SK-N-SH (cell line): ENCODE results near the gene SLC25A25.

ENCODE experiments used
- EP300 ChIP-seq, 2 experiments: IDR thresholded peaks; 2 replicates each; pipeline versions ENCODE4 v1.4.0 to v1.6.1; 2012; ENCODE audit warnings: borderline replicate concordance in 1 of 2, low read depth in 1 of 2, low read length in 1 of 2
- EZH2phosphoT487 ChIP-seq: fragments of 200-600 bp; sonication (generic); IDR thresholded peaks from 2 replicates; pipeline ENCODE4 v1.6.1; 2017; ENCODE audit warnings: low read depth, mixed run types, mild to moderate bottlenecking, antibody characterized with exemption, moderate library complexity, borderline replicate concordance
- GABPA ChIP-seq: IDR thresholded peaks from 2 replicates; pipeline ENCODE4 v1.4.0; 2012; ENCODE audit warnings: low read depth, mild to moderate bottlenecking
- RCOR1 ChIP-seq: fragments of 150-350 bp; IDR thresholded peaks from 2 replicates; pipeline ENCODE4 v1.6.1; 2017; ENCODE audit warnings: antibody characterized with exemption, low read length
- TCF12 ChIP-seq: IDR thresholded peaks from 2 replicates; pipeline ENCODE4 v1.4.0; 2012
- YY1 ChIP-seq: IDR thresholded peaks from 2 replicates; pipeline ENCODE4 v1.4.0; 2012; ENCODE audit warnings: low read depth, mild to moderate bottlenecking
- TF ChIP-seq, protein P1 (sequence below): fragments of 200-600 bp; sonication (generic); IDR thresholded peaks from 2 replicates; pipeline ENCODE4 v1.6.1; 2017; ENCODE audit warnings: antibody characterized with exemption, mild to moderate bottlenecking, moderate library complexity
- TF ChIP-seq, protein P2 (sequence below): IDR thresholded peaks from 2 replicates; pipeline ENCODE4 v1.4.0; 2012; ENCODE audit warnings: low read depth, borderline replicate concordance
- TF ChIP-seq, protein P3 (sequence below): IDR thresholded peaks from 2 replicates; pipeline ENCODE4; 2012

DNA sequence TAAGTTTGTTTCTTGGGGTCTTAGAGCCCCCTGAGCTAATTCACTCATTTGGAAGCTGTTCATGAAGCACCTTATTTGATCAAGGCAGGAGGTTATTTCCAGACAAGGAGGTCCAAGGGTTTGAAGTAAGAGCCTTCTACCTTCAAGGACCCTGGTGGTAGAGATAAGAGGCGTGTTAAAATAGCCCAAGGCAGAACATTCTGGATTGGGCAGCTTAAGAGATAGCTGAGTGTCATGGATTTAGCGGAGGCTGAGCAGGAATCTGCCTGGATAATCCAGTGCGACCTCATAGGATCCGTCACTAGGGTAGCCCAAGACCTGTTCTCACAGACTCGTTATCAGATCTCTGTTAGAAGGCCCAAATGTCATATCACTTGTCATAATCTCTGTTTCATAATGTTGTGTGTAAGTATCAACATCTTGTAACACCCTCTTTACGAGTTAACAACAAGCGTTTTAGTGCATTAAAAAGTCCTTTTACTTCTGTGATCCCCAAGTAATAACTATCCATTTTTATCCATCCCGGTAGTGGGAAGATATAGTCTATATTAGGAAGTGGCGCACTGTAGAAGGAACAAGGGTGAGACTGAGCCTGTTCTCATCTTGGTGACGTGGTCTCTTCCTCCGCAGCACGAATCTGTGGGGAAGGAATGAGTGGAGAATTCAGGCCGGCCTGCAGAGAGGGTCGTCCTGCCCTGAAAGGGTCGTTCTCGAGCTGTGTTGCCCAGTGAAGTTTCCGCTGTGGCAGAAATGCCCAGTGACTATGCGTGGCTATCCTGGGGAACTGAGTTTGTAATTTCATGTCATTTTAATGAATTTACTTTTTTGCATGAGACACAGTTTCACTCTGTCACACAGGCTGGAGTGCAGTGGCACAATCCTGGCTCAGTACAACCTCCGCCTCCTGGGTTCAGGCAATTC lies 28.8 kb downstream of the SLC25A25 start:
- TF ChIP-seq, protein P1, sequence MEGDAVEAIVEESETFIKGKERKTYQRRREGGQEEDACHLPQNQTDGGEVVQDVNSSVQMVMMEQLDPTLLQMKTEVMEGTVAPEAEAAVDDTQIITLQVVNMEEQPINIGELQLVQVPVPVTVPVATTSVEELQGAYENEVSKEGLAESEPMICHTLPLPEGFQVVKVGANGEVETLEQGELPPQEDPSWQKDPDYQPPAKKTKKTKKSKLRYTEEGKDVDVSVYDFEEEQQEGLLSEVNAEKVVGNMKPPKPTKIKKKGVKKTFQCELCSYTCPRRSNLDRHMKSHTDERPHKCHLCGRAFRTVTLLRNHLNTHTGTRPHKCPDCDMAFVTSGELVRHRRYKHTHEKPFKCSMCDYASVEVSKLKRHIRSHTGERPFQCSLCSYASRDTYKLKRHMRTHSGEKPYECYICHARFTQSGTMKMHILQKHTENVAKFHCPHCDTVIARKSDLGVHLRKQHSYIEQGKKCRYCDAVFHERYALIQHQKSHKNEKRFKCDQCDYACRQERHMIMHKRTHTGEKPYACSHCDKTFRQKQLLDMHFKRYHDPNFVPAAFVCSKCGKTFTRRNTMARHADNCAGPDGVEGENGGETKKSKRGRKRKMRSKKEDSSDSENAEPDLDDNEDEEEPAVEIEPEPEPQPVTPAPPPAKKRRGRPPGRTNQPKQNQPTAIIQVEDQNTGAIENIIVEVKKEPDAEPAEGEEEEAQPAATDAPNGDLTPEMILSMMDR: no peak
- TF ChIP-seq EP300 (IDR thresholded peaks at IDR 0.05; ENCODE audit: borderline replicate concordance in 1 of 2, low read depth in 1 of 2, low read length in 1 of 2) (no peak), TCF12 (no peak), RCOR1 (no peak), EZH2phosphoT487 (no peak), YY1 (no peak), GABPA (no peak)
- TF ChIP-seq, protein P2, sequence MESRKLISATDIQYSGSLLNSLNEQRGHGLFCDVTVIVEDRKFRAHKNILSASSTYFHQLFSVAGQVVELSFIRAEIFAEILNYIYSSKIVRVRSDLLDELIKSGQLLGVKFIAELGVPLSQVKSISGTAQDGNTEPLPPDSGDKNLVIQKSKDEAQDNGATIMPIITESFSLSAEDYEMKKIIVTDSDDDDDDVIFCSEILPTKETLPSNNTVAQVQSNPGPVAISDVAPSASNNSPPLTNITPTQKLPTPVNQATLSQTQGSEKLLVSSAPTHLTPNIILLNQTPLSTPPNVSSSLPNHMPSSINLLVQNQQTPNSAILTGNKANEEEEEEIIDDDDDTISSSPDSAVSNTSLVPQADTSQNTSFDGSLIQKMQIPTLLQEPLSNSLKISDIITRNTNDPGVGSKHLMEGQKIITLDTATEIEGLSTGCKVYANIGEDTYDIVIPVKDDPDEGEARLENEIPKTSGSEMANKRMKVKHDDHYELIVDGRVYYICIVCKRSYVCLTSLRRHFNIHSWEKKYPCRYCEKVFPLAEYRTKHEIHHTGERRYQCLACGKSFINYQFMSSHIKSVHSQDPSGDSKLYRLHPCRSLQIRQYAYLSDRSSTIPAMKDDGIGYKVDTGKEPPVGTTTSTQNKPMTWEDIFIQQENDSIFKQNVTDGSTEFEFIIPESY: no peak
- TF ChIP-seq, protein P3, sequence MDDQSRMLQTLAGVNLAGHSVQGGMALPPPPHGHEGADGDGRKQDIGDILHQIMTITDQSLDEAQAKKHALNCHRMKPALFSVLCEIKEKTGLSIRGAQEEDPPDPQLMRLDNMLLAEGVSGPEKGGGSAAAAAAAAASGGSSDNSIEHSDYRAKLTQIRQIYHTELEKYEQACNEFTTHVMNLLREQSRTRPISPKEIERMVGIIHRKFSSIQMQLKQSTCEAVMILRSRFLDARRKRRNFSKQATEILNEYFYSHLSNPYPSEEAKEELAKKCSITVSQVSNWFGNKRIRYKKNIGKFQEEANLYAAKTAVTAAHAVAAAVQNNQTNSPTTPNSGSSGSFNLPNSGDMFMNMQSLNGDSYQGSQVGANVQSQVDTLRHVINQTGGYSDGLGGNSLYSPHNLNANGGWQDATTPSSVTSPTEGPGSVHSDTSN: no peak
